HCT116 (cell line): ENCODE measurements around the gene RRM1.

Source experiments
- EZH2 ChIP-seq: fragments of 200-600 bp; sonication (generic); IDR thresholded peaks from 2 replicates; pipeline ENCODE4 v1.6.1; 2017; ENCODE audit warnings: antibody characterized with exemption, mixed run types
- POLR2AphosphoS5 ChIP-seq: IDR thresholded peaks from 2 replicates; pipeline ENCODE4 v1.6.1; 2011; ENCODE audit warnings: mild to moderate bottlenecking, low read depth, low read length, moderate library complexity
- YY1 ChIP-seq: IDR thresholded peaks from 2 replicates; pipeline ENCODE4 v1.6.1; 2011; ENCODE audit warnings: low read length, low read depth, moderate library complexity, mild to moderate bottlenecking; ENCODE audit not compliant: insufficient replicate concordance; ENCODE audit errors: extremely low read depth
- TF ChIP-seq, protein P1 (sequence below), 3 experiments: fragments of 200-600 bp in 1 of 3; sonication (generic) in 1 of 3; IDR thresholded peaks in 2 of 3; conservative IDR thresholded peaks in 1 of 3; 2 replicates each; pipeline ENCODE4 v1.5.1; 2012 to 2017; ENCODE audit warnings: low read depth in 2 of 3, low read length in 2 of 3, antibody characterized with exemption in 1 of 3, borderline replicate concordance in 1 of 3, control low read depth in 1 of 3, mild to moderate bottlenecking in 1 of 3, mixed read lengths in 1 of 3, mixed run types in 1 of 3, moderate library complexity in 1 of 3; ENCODE audit not compliant: insufficient read depth in 1 of 3

DNA sequence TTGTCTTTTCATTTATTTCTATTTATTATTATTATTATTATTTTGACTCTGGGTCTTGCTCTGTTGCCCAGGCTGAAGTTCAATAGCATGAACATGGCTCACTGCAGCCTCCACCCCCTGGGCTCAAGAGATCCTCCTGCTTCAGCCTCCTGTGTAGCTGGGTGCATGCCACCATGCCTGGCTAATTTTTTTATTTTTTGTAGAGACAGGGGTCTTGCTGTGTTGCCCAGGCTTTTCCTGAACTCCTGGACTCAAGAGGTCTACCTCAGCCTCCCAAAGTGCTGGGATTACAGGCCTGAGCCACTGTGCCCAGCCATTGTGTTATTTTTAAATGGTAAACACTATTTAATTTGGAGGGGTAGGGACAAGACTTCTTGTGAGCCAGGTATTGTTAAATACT is 23.3 kb upstream of the RRM1 start:
- TF ChIP-seq POLR2AphosphoS5 (no peak), EZH2 (no peak), YY1 (no peak)
- TF ChIP-seq, protein P1, sequence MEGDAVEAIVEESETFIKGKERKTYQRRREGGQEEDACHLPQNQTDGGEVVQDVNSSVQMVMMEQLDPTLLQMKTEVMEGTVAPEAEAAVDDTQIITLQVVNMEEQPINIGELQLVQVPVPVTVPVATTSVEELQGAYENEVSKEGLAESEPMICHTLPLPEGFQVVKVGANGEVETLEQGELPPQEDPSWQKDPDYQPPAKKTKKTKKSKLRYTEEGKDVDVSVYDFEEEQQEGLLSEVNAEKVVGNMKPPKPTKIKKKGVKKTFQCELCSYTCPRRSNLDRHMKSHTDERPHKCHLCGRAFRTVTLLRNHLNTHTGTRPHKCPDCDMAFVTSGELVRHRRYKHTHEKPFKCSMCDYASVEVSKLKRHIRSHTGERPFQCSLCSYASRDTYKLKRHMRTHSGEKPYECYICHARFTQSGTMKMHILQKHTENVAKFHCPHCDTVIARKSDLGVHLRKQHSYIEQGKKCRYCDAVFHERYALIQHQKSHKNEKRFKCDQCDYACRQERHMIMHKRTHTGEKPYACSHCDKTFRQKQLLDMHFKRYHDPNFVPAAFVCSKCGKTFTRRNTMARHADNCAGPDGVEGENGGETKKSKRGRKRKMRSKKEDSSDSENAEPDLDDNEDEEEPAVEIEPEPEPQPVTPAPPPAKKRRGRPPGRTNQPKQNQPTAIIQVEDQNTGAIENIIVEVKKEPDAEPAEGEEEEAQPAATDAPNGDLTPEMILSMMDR (IDR thresholded peaks at IDR 0.05 in 2 of 3, conservative IDR thresholded peaks at IDR 0.05 in 1 of 3; ENCODE audit: borderline replicate concordance in 1 of 3, insufficient read depth in 1 of 3, low read depth in 2 of 3, low read length in 2 of 3) = no peak
